H1 (cell line): Measurements from ENCODE around the gene VWA1. TPM values are rescaled to one million over a fixed set of nuclear protein-coding genes. Genes with fewer than 3 reads are reported as not detected.

Source experiments
- CTCF ChIA-PET: fragments of 300-600 bp; sonication (Branson Sonifier 250); formaldehyde crosslinking; loops from one replicate; lab custom pipeline; 2021; ENCODE audit not compliant: partially characterized antibody; lab: Charles Lee
- POLR2A ChIA-PET: fragments of 300-600 bp; sonication (Branson Sonifier 250); formaldehyde crosslinking; loops from one replicate; lab custom pipeline; 2021; ENCODE audit warnings: inconsistent platforms; ENCODE audit not compliant: partially characterized antibody; lab: Charles Lee
- DNase-seq, 2 experiments: peaks; one replicate each; pipeline versions ENCODE4 v3.0.0 to v3.0.0-alpha.2; 2010 to 2022; ENCODE audit warnings: low spot score in 2 of 2, low read depth in 1 of 2, mixed read lengths in 1 of 2
- FAIRE-seq: peaks from 2 replicates; lab custom pipeline; 2011; peaks lifted over from hg19 to GRCh38; lab: Jason Lieb, UNC
- H2AFZ ChIP-seq: 2 replicates; pipeline ENCODE4 v1.8.1; 2012; ENCODE audit warnings: low read length, inconsistent platforms
- H2AK5ac ChIP-seq: 2 replicates; pipeline ENCODE4 v1.6.1; 2013; ENCODE audit warnings: low read depth, low read length
- H2BK120ac ChIP-seq: replicated peaks from 2 replicates; pipeline ENCODE3; 2013; ENCODE audit warnings: low read depth, low read length, inconsistent platforms
- H2BK12ac ChIP-seq: 2 replicates; pipeline ENCODE4 v1.6.1; 2013; ENCODE audit warnings: low read depth, low read length
- H2BK15ac ChIP-seq: 2 replicates; pipeline ENCODE4 v1.6.1; 2013; ENCODE audit warnings: low read length
- H2BK20ac ChIP-seq: 2 replicates; pipeline ENCODE4 v1.6.1; 2013; ENCODE audit warnings: low read length
- H2BK5ac ChIP-seq: 2 replicates; pipeline ENCODE4 v1.6.1; 2013; ENCODE audit warnings: low read depth, low read length
- H3K14ac ChIP-seq: 2 replicates; pipeline ENCODE4 v1.6.1; 2013; ENCODE audit warnings: inconsistent platforms; ENCODE audit not compliant: insufficient read length
- H3K18ac ChIP-seq: 2 replicates; pipeline ENCODE4 v1.6.1; 2013; ENCODE audit warnings: low read length; ENCODE audit errors: extremely low read depth
- H3K23ac ChIP-seq: 2 replicates; pipeline ENCODE4 v1.6.1; 2013; ENCODE audit warnings: inconsistent platforms; ENCODE audit not compliant: insufficient read length
- H3K23me2 ChIP-seq: 2 replicates; pipeline ENCODE4 v1.6.1; 2013; ENCODE audit warnings: low read depth, low read length
- H3K27ac ChIP-seq: 2 replicates; pipeline ENCODE4 v1.6.1; 2011; ENCODE audit warnings: low read depth, low read length, inconsistent platforms
- H3K27me3 ChIP-seq, 4 experiments: replicated peaks in 1 of 4; 1 replicate in 1 of 4; 2 replicates in 3 of 4; pipeline versions ENCODE4 v1.6.1 to v1.8.1; 2011 to 2013; ENCODE audit warnings: low read length in 3 of 4, mild to moderate bottlenecking in 3 of 4, inconsistent platforms in 2 of 4, mixed read lengths in 2 of 4, moderate library complexity in 1 of 4; ENCODE audit not compliant: control insufficient read depth in 3 of 4, insufficient read depth in 3 of 4; ENCODE audit errors: extremely low read depth in 1 of 4
- H3K36me3 ChIP-seq, 4 experiments: 2 replicates each; pipeline versions ENCODE4 v1.6.1 to v1.8.1; 2011 to 2013; ENCODE audit warnings: mild to moderate bottlenecking in 4 of 4, low read length in 3 of 4, moderate library complexity in 2 of 4, control low read depth in 1 of 4, inconsistent platforms in 1 of 4; ENCODE audit not compliant: insufficient read depth in 4 of 4, control insufficient read depth in 2 of 4
- H3K4ac ChIP-seq: replicated peaks from 2 replicates; pipeline ENCODE3; 2013; ENCODE audit warnings: low read length, low read depth, mixed read lengths, inconsistent platforms; ENCODE audit not compliant: insufficient read length
- H3K4me1 ChIP-seq, 4 experiments: replicated peaks in 1 of 4; 1 replicate in 1 of 4; 2 replicates in 3 of 4; pipeline versions ENCODE4 v1.6.1 to v1.8.1; 2011 to 2013; ENCODE audit warnings: low read length in 3 of 4, inconsistent platforms in 2 of 4, mixed read lengths in 1 of 4; ENCODE audit not compliant: insufficient read depth in 4 of 4, control insufficient read depth in 3 of 4
- H3K4me2 ChIP-seq, 2 experiments: 2 replicates each; pipeline versions ENCODE4 v1.6.1 to v1.8.1; 2011 to 2013; ENCODE audit warnings: low read depth in 2 of 2, low read length in 2 of 2, control low read depth in 1 of 2, inconsistent platforms in 1 of 2, mild to moderate bottlenecking in 1 of 2; ENCODE audit not compliant: insufficient read depth in 1 of 2
- H3K4me3 ChIP-seq, 4 experiments: fragments of 200-600, 300-600 bp in 1 of 4; sonication (generic), shearing (Covaris generic), sonication (Bioruptor Twin) in 1 of 4; 2 replicates each; pipeline versions ENCODE4 v1.5.1 to v1.8.1; 2011 to 2016; ENCODE audit warnings: low read length in 4 of 4, low read depth in 3 of 4, control low read depth in 2 of 4, inconsistent platforms in 2 of 4, mild to moderate bottlenecking in 2 of 4, mixed read lengths in 1 of 4, moderate library complexity in 1 of 4; ENCODE audit not compliant: insufficient read depth in 2 of 4; ENCODE audit errors: extremely low read depth in 1 of 4
- H3K56ac ChIP-seq: replicated peaks from 2 replicates; pipeline ENCODE3; 2013; ENCODE audit warnings: low read depth, mild to moderate bottlenecking, mixed read lengths, low read length, inconsistent platforms; ENCODE audit not compliant: insufficient read length
- H3K79me1 ChIP-seq: 2 replicates; pipeline ENCODE4 v1.6.1; 2013; ENCODE audit warnings: low read depth, low read length, control low read depth
- H3K79me2 ChIP-seq, 2 experiments: 2 replicates each; pipeline versions ENCODE4 v1.6.1 to v1.8.1; 2012 to 2013; ENCODE audit warnings: low read length in 2 of 2, mild to moderate bottlenecking in 2 of 2, inconsistent platforms in 1 of 2; ENCODE audit not compliant: insufficient read depth in 2 of 2, control insufficient read depth in 1 of 2
- H3K9ac ChIP-seq, 4 experiments: replicated peaks in 1 of 4; 1 replicate in 1 of 4; 2 replicates in 3 of 4; pipeline versions ENCODE4 v1.6.1 to v1.8.1; 2011 to 2013; ENCODE audit warnings: low read depth in 3 of 4, low read length in 3 of 4, control low read depth in 2 of 4, mild to moderate bottlenecking in 2 of 4, moderate library complexity in 2 of 4, inconsistent platforms in 1 of 4; ENCODE audit errors: extremely low read depth in 1 of 4
- H3K9me3 ChIP-seq, 2 experiments: 2 replicates each; pipeline versions ENCODE4 v1.6.1 to v1.8.1; 2012 to 2013; ENCODE audit warnings: mild to moderate bottlenecking in 2 of 2, moderate library complexity in 2 of 2, control low read depth in 1 of 2, inconsistent platforms in 1 of 2, low read depth in 1 of 2, low read length in 1 of 2, mixed read lengths in 1 of 2; ENCODE audit not compliant: insufficient read depth in 2 of 2
- H4K20me1 ChIP-seq, 2 experiments: replicated peaks in 1 of 2; 2 replicates each; pipeline versions ENCODE3 to v1.8.1; 2011 to 2013; ENCODE audit warnings: inconsistent platforms in 2 of 2, low read length in 2 of 2, mild to moderate bottlenecking in 1 of 2; ENCODE audit not compliant: insufficient read depth in 2 of 2, control insufficient read depth in 1 of 2
- H4K5ac ChIP-seq: 2 replicates; pipeline ENCODE4 v1.6.1; 2013; ENCODE audit warnings: low read length, low read depth, mixed read lengths, inconsistent platforms; ENCODE audit not compliant: insufficient read length
- H4K8ac ChIP-seq: 2 replicates; pipeline ENCODE4 v1.8.0; 2013; ENCODE audit warnings: mild to moderate bottlenecking, moderate library complexity, low read length, inconsistent platforms; ENCODE audit not compliant: insufficient read depth; ENCODE audit errors: extremely low read depth
- H4K91ac ChIP-seq: replicated peaks from 2 replicates; pipeline ENCODE3; 2013; ENCODE audit warnings: low read length, mixed read lengths, inconsistent platforms; ENCODE audit not compliant: insufficient read length
- CHD2 ChIP-seq: IDR thresholded peaks from 2 replicates; pipeline ENCODE4 v1.6.1; 2012; ENCODE audit warnings: low read length, improper control_type of control experiment
- KDM5A ChIP-seq: fragments of 200-600 bp; IDR thresholded peaks from 2 replicates; pipeline ENCODE4 v1.7.1; 2012; ENCODE audit warnings: mild to moderate bottlenecking, low read length, inconsistent platforms, mixed read lengths
- WGBS, 2 experiments: shearing (Covaris generic) in 1 of 2; methylation state at CpG; one replicate each; pipeline versions ENCODE4 v1.1.6 to v1.1.7; 2013 to 2015; ENCODE audit warnings: low lambda C conversion rate in 2 of 2, mixed read lengths in 2 of 2, inconsistent platforms in 1 of 2, low coverage in 1 of 2, missing lambda C conversion rate in 1 of 2; ENCODE audit not compliant: insufficient replicate concordance in 2 of 2, insufficient coverage in 1 of 2, insufficient read length in 1 of 2; ENCODE audit errors: extremely low coverage in 1 of 2, missing lambda C conversion rate in 1 of 2; 5-methylcytosine and 5-hydroxymethylcytosine counted together
- polyA plus RNA-seq, 7 experiments: library from polyadenylated mRNA; depleted of rRNA in 3 of 7; stranded (reverse) in 5 of 7; unstranded in 2 of 7; fragments of >200 nt in 5 of 7; fragments of 200-250 nt in 2 of 7; gene quantifications; 1 replicate in 5 of 7; 2 replicates in 1 of 7; 4 replicates in 1 of 7; pipeline versions ENCODE4 v1.2.1 to v1.2.3, GENCODE V29; 2011 to 2013; ENCODE audit warnings: missing spikeins in 2 of 7, mixed read lengths in 2 of 7
- total RNA-seq: library from RNA; stranded (reverse); fragmentation: NEBNext Ultra II Directional; extraction: Animal tissue kit (Norgen Biotek cat#: 25700); gene quantifications from 2 replicates; pipeline ENCODE4 v1.2.1, GENCODE V29; 2021

Gene VWA1
- total and polyA plus RNA-seq, 2 of the 8 experiments (the other 6 are each of a cell fraction or from before 2014, with no cell fraction given) = 16.0 to 36.6 TPM

DNA sequence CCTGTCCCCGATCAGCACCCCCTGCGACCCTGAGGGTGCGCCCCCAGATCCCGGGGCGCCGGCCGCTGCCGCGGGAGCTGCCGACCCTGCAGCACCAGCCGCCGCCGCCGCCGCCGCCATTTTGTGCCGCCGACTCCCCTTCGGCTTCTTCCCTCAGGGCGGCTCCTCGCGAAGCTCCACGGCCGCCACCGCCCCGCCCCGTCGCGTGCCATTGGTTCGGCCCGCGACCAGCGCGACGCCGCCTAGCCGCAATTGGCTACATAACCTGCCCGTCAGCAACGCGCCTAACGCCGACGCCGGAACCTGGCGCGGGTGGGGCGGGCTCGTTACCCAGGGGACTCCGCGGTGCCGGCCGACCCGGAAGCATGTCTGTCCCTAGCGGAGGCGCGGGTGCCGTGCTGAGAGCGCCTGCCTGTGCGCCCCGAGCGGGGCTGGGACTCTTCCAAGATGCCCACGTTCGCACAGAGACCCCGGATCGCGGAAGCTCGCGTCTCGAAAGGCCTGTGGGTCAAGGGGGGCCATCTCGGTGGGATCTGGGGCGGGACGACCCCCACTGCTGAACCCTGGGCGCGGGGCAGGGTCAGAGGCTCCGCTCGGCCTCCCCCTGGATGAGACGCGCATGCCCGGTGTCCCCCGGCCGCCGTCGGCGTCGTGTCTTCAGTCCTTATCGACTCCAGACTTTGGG, 36.2 kb upstream of the VWA1 start, which contains the start of gene CCNL2:
Gene CCNL2, minus strand, starts transcription at position 149 of the 685 bp plus-strand sequence. Its CDS starts 29 bp downstream, at position 120.
- H3K18ac ChIP-seq = peak within 1 kb of the TSS; percentile 55
- H4K5ac ChIP-seq = peak within 1 kb of the TSS; percentile 99
- peaks cover 28 to 62% (median 44%) of the 10 kb centered on the region in 4 experiments for H3K36me3 ChIP-seq
- ChIA-PET CTCF (interaction anchor here (0.7 to 3.1 kb wide), 9 partner anchors 9 to 93 kb away, joined by 3 to 19 read pairs (median 9); partner anchors contain the start of gene AURKAIP1), POLR2A (interaction anchor here (0.6 to 33.4 kb wide), 20 partner anchors 3 to 176 kb away, joined by 3 to 719 read pairs (median 4); partner anchors contain the start of genes ANKRD65, AURKAIP1, CCNL2 and MRPL20)
- peak within 1 kb of the TSS; percentile 89 for H3K27ac ChIP-seq
- H3K4me1 ChIP-seq = peaks cover 0 to 18% (median 13%) of the 10 kb centered on the region in 4 experiments; a peak in 6 of 7 replicates
- peak within 1 kb of the TSS; percentile 95 for H4K91ac ChIP-seq
- H3K23me2 ChIP-seq = peaks cover 17% of the 10 kb centered on the region
- peak within 1 kb of the TSS; percentile 12 for H3K4ac ChIP-seq
- FAIRE-seq (no peak), DNase-seq (peak; percentile 94 to 99)
- no peak within 1 kb of the TSS for H2BK12ac ChIP-seq
- peaks cover 6 to 49% of the 10 kb centered on the region in 2 experiments; a peak in 3 of 4 replicates for H3K79me2 ChIP-seq
- peak within 1 kb of the TSS; percentile 47; the same call in 1 of the 2 replicates for H2AK5ac ChIP-seq
- H3K27me3 ChIP-seq = no peaks in the 10 kb centered on the region
- H4K8ac ChIP-seq = peak within 1 kb of the TSS; percentile 96
- H3K9me3 ChIP-seq = no peaks in the 10 kb centered on the region
- WGBS, 2 experiments = 2% methylated on average over 60 of the region's 86 CpGs; no CpG with 5 or more reads in 1 of the 2 experiments
- H3K4me3 ChIP-seq = peak within 1 kb of the TSS; percentile 93 to 95 (median 94)
- H3K14ac ChIP-seq = no peak within 1 kb of the TSS
- peaks cover 11 to 22% of the 10 kb centered on the region in 2 experiments for H4K20me1 ChIP-seq
- H3K9ac ChIP-seq = peak within 1 kb of the TSS; percentile 91 to 97 (median 96)
- H2BK20ac ChIP-seq = no peak within 1 kb of the TSS
- peak within 1 kb of the TSS; percentile 91 to 100 for H3K4me2 ChIP-seq
- H2AFZ ChIP-seq = no peak within 1 kb of the TSS
- H3K23ac ChIP-seq = no peak within 1 kb of the TSS
- no peak within 1 kb of the TSS; the same call in 1 of the 2 replicates for H2BK15ac ChIP-seq
- peak within 1 kb of the TSS; percentile 91 for H3K56ac ChIP-seq
- H3K79me1 ChIP-seq = peaks cover 15% of the 10 kb centered on the region
- H2BK5ac ChIP-seq = peak within 1 kb of the TSS; percentile 87
- H2BK120ac ChIP-seq = peak within 1 kb of the TSS; percentile 21
- TF ChIP-seq KDM5A (0 out of 2 replicates have a peak, but pooled peaks have one; percentile 49), CHD2 (peak; percentile 94)
